A549 (cell line): ENCODE measurements around the gene PRAMEF18. TPM values are rescaled to one million over a fixed set of nuclear protein-coding genes. Genes with fewer than 3 reads are reported as not detected.

Experiments used
- polyA plus RNA-seq, 4 experiments: library from polyadenylated mRNA; depleted of rRNA in 3 of 4; stranded (reverse); fragments of >200 nt; fragmentation: RNase III in 1 of 4; extraction: RNeasy Plus Mini Kit Qiagen cat#74134 plus additional on column Dnase treatment in 1 of 4; gene quantifications; 2 replicates in 3 of 4; 3 replicates in 1 of 4; pipeline ENCODE4 v1.2.3, GENCODE V29; 2011 to 2017

Gene PRAMEF18
- polyA plus RNA-seq, 2 of the 4 experiments (the other 2 are of a cell fraction), result not detected

Other genes starting within 250 kb of the PRAMEF18 start
- gene PRAMEF27, start 169.6 kb downstream of the PRAMEF18 start, polyA plus RNA-seq (2011; rRNA removed), result 0.05 TPM in 1 of 2 replicates, not detected in the other
- gene PRAMEF27, start 169.6 kb downstream of the PRAMEF18 start, polyA plus RNA-seq (2017; fragmentation: RNase III; extraction: RNeasy Plus Mini Kit Qiagen cat#74134 plus additional on column Dnase treatment), result not detected in 3 replicates
- not detected in 2 replicates for gene HNRNPCL3, start 165.4 kb downstream of the PRAMEF18 start, polyA plus RNA-seq (2011; rRNA removed)
- gene HNRNPCL3, start 165.4 kb downstream of the PRAMEF18 start, polyA plus RNA-seq (2017; fragmentation: RNase III; extraction: RNeasy Plus Mini Kit Qiagen cat#74134 plus additional on column Dnase treatment), result not detected in 3 replicates
- not detected in 2 replicates for gene PRAMEF25, start 155.4 kb downstream of the PRAMEF18 start, polyA plus RNA-seq (2011; rRNA removed)
- not detected in 3 replicates for gene PRAMEF25, start 155.4 kb downstream of the PRAMEF18 start, polyA plus RNA-seq (2017; fragmentation: RNase III; extraction: RNeasy Plus Mini Kit Qiagen cat#74134 plus additional on column Dnase treatment)
- not detected in 2 replicates for gene HNRNPCL2, start 109.3 kb downstream of the PRAMEF18 start, polyA plus RNA-seq (2011; rRNA removed)
- gene HNRNPCL2, start 109.3 kb downstream of the PRAMEF18 start, polyA plus RNA-seq (2017; fragmentation: RNase III; extraction: RNeasy Plus Mini Kit Qiagen cat#74134 plus additional on column Dnase treatment), result not detected in 3 replicates
- gene PRAMEF26, start 70.1 kb downstream of the PRAMEF18 start, polyA plus RNA-seq (2011; rRNA removed), result not detected in 2 replicates
- gene PRAMEF26, start 70.1 kb downstream of the PRAMEF18 start, polyA plus RNA-seq (2017; fragmentation: RNase III; extraction: RNeasy Plus Mini Kit Qiagen cat#74134 plus additional on column Dnase treatment), result not detected in 3 replicates
- gene HNRNPCL4, start 60.5 kb downstream of the PRAMEF18 start, polyA plus RNA-seq (2011; rRNA removed), result not detected in 2 replicates
- gene HNRNPCL4, start 60.5 kb downstream of the PRAMEF18 start, polyA plus RNA-seq (2017; fragmentation: RNase III; extraction: RNeasy Plus Mini Kit Qiagen cat#74134 plus additional on column Dnase treatment), result not detected in 3 replicates
- not detected in 2 replicates for gene PRAMEF9, start 54.3 kb downstream of the PRAMEF18 start, polyA plus RNA-seq (2011; rRNA removed)
- gene PRAMEF9, start 54.3 kb downstream of the PRAMEF18 start, polyA plus RNA-seq (2017; fragmentation: RNase III; extraction: RNeasy Plus Mini Kit Qiagen cat#74134 plus additional on column Dnase treatment), result not detected in 3 replicates
- gene PRAMEF13, start 24.7 kb downstream of the PRAMEF18 start, polyA plus RNA-seq (2011; rRNA removed), result not detected in 2 replicates
- not detected in 3 replicates for gene PRAMEF13, start 24.7 kb downstream of the PRAMEF18 start, polyA plus RNA-seq (2017; fragmentation: RNase III; extraction: RNeasy Plus Mini Kit Qiagen cat#74134 plus additional on column Dnase treatment)
- gene PRAMEF5, start 28.0 kb upstream of the PRAMEF18 start, polyA plus RNA-seq (2011; rRNA removed), result not detected in 2 replicates
- gene PRAMEF5, start 28.0 kb upstream of the PRAMEF18 start, polyA plus RNA-seq (2017; fragmentation: RNase III; extraction: RNeasy Plus Mini Kit Qiagen cat#74134 plus additional on column Dnase treatment), result not detected in 3 replicates
- gene PRAMEF8, start 59.0 kb upstream of the PRAMEF18 start, polyA plus RNA-seq (2011; rRNA removed), result not detected in 2 replicates
- not detected in 3 replicates for gene PRAMEF8, start 59.0 kb upstream of the PRAMEF18 start, polyA plus RNA-seq (2017; fragmentation: RNase III; extraction: RNeasy Plus Mini Kit Qiagen cat#74134 plus additional on column Dnase treatment)
- not detected in 2 replicates for gene PRAMEF33, start 77.4 kb upstream of the PRAMEF18 start, polyA plus RNA-seq (2011; rRNA removed)
- not detected in 3 replicates for gene PRAMEF33, start 77.4 kb upstream of the PRAMEF18 start, polyA plus RNA-seq (2017; fragmentation: RNase III; extraction: RNeasy Plus Mini Kit Qiagen cat#74134 plus additional on column Dnase treatment)
- not detected in 2 replicates for gene PRAMEF15, start 89.4 kb upstream of the PRAMEF18 start, polyA plus RNA-seq (2011; rRNA removed)
- gene PRAMEF15, start 89.4 kb upstream of the PRAMEF18 start, polyA plus RNA-seq (2017; fragmentation: RNase III; extraction: RNeasy Plus Mini Kit Qiagen cat#74134 plus additional on column Dnase treatment), result not detected in 3 replicates
- gene PRAMEF14, start 121.0 kb upstream of the PRAMEF18 start, polyA plus RNA-seq (2011; rRNA removed), result not detected in 2 replicates
- gene PRAMEF14, start 121.0 kb upstream of the PRAMEF18 start, polyA plus RNA-seq (2017; fragmentation: RNase III; extraction: RNeasy Plus Mini Kit Qiagen cat#74134 plus additional on column Dnase treatment), result not detected in 3 replicates
- gene PRAMEF19, start 145.8 kb upstream of the PRAMEF18 start, polyA plus RNA-seq (2011; rRNA removed), result not detected in 2 replicates
- not detected in 3 replicates for gene PRAMEF19, start 145.8 kb upstream of the PRAMEF18 start, polyA plus RNA-seq (2017; fragmentation: RNase III; extraction: RNeasy Plus Mini Kit Qiagen cat#74134 plus additional on column Dnase treatment)
- not detected in 2 replicates for gene PRAMEF17, start 163.5 kb upstream of the PRAMEF18 start, polyA plus RNA-seq (2011; rRNA removed)
- not detected in 3 replicates for gene PRAMEF17, start 163.5 kb upstream of the PRAMEF18 start, polyA plus RNA-seq (2017; fragmentation: RNase III; extraction: RNeasy Plus Mini Kit Qiagen cat#74134 plus additional on column Dnase treatment)
- not detected in 2 replicates for gene PRAMEF20, start 184.3 kb upstream of the PRAMEF18 start, polyA plus RNA-seq (2011; rRNA removed)
- not detected in 3 replicates for gene PRAMEF20, start 184.3 kb upstream of the PRAMEF18 start, polyA plus RNA-seq (2017; fragmentation: RNase III; extraction: RNeasy Plus Mini Kit Qiagen cat#74134 plus additional on column Dnase treatment)